Erythroblast (primary cell): ENCODE data around the gene B3GNT2.
A peak's percentile ranks its signal among the peaks of the same experiment; 100 is the strongest.

Source experiments
- DNase-seq, 2 experiments: peaks; one replicate each; lab custom pipeline; 2025; lab: John Stamatoyannopoulos, UW
- GATA1 ChIP-seq: IDR thresholded peaks from 2 replicates; pipeline ENCODE4 v1.6.1; 2011; ENCODE audit warnings: low read depth, mild to moderate bottlenecking, control low read depth, low read length, moderate library complexity
- POLR2A ChIP-seq: IDR thresholded peaks from 2 replicates; pipeline ENCODE4 v1.6.1; 2011; ENCODE audit warnings: mild to moderate bottlenecking, low read length

B3GNT2 gene

GRCh38 chr2:62207491-62207890 lies 11.6 kb downstream of the B3GNT2 start:
- TF ChIP-seq POLR2A: no peak
- no peak for TF ChIP-seq GATA1
- no peak for DNase-seq

DNA sequence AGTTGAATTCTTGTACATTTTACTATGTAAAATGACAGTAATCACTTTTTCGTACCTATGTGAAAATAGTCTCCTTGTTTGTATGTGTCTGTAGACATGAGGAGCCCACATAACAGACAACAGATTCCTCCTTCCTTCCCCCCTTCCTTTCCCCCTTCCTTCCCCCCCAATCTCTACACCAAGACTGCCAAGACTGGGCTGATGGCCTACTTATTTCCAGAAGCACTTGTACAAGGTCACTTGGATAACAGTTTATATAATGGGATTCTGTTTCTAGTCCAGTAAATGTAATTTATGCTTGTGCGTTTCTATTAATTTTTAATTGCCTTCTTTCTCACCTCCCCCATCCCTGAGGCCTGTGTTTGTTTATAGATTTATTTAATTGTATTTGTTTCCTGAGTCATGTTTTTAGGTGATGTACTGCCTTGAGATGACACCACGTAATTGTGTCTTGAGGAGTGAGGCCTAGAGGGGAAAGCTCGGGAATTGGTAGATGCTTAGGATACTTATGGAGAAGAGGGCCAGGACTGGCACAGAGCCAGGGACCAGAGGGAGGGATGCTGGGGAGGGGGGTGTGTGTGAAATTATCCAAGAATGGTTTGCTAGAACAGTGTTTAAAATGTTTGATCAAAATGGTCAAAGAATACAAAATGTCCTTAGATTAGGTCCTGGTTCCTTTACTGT lies 12.3 kb downstream of the B3GNT2 start:
- no peak for DNase-seq
- TF ChIP-seq GATA1 (no peak), POLR2A (no peak)

DNA sequence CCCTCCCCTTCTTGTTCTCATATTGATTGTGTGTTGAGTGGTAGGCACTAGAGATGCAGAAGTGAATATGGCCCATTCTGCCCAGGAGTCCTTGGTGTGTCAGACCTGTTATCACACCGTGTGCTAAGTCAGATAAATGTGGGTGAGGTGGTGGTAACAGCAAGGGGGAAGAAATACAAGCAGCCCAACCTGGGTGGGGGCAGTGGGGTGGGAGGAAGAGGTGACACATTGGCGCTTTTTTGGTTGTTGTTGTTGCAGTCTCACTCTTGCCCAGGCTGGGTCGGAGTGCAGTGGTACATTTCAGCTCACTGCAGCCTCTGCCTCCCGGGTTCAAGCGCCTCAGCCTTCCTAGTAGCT lies 12.8 kb downstream of the B3GNT2 start:
- no peak for TF ChIP-seq GATA1
- peak; percentile 69 to 79 for DNase-seq

GRCh38 chr2:62209427-62209991 lies 13.6 kb downstream of the B3GNT2 start:
- peak in 1 of 2 experiments; percentile 14 for DNase-seq
- TF ChIP-seq POLR2A (no peak), GATA1 (no peak)

DNA sequence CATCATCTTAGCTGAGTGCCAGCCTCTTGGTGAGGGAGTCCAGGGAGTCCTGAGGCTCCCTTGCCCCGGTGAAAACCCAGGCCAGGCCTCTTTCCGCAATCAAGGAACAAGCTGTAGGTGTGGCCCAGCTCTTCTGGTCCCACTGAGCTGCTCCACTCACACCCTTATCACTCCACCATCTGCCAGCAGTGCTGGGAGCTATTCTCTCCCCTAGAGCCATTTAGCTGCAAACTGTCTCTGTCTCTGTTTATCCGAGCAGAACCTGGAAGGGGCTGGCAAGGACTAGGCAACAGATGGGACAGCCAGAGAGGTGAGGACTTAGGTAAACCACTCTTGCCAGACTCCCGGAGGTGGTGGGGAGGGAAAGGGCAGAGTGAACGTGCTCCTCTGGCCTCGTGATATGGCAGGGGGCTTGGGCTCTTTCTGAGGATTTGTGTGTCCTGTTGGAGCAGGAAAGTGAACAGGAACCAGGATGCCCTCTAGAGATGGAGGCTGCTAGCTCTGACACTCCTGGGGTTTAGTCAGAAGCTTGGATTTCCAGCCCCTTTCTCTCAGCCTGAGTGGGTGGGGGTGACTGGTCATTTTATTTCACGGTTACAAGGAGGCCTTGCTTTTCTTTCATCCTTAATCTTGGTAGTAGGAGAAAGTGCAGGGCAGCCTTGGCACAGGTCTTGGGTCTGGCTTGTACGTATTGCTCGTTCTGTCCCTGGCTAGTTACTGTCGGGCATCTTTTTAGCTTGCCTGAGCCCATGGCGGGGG lies 19.6 kb downstream of the B3GNT2 start:
- DNase-seq: peak; percentile 72 to 80
- TF ChIP-seq POLR2A (no peak), GATA1 (no peak)

DNA sequence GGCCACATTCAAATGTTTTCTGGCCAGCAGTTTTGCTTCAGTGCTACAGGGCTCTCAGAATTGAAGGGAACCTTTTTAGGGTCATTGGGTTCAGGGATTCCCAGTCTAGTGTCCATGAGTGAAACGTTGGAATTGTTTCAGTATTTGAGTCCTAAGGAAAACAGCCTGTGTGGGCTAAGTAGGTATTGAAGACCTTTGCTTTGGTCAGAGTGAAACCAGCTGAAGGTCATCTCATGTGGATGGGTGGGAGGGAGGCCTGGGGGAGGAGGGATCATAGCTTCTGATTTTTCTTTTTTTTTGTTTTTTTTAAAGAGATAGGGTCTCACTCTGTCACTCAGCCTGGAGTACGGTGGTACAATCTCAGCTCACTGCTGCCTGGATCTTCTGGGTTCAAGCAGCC lies 20.2 kb downstream of the B3GNT2 start:
- no peak for TF ChIP-seq POLR2A
- no peak for TF ChIP-seq GATA1
- DNase-seq: no peak

DNA sequence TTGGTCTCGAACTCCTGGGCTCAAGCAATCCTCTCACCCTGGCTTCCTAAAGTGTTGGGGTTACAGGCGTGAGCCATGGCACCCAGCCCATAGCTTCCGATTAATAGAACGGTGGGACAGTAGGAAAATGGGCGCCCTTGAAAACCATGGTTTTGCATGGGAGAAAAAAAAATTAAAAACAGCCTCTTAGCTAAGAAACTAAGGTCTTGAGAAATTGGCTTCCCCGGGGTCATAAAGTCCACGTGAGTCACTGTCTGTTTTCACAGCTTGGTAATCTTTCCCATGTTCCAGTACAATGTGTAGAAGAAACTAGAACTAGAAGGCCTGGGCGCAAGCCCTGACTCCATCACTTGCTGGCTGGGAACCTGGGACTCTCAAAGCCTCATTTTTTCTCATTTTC lies 20.7 kb downstream of the B3GNT2 start:
- TF ChIP-seq POLR2A (no peak), GATA1 (no peak)
- DNase-seq: peak in 1 of 2 experiments; percentile 23

DNA sequence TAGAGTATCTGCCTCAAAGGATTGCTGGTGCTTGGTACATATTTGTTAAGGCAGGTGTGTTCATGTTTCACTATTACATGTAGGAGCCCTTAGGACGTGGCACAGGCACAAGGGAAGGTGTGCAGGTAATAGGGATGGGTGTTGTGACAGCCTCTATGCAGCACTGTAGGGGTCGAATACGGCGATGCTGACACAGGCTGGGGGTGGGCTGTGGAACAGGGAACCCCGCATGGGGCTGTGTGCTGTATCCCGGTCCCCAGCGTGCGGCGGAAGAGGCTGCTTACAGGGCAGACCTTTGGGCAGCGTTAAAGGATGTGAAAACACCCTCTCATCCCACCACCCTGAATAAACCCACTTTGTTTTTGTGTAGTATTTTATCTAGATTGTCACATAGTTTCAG lies 21.5 kb downstream of the B3GNT2 start:
- DNase-seq: no peak
- TF ChIP-seq POLR2A (no peak), GATA1 (no peak)

GRCh38 chr2:62217970-62218369 lies 22.1 kb downstream of the B3GNT2 start:
- no peak for DNase-seq

DNA sequence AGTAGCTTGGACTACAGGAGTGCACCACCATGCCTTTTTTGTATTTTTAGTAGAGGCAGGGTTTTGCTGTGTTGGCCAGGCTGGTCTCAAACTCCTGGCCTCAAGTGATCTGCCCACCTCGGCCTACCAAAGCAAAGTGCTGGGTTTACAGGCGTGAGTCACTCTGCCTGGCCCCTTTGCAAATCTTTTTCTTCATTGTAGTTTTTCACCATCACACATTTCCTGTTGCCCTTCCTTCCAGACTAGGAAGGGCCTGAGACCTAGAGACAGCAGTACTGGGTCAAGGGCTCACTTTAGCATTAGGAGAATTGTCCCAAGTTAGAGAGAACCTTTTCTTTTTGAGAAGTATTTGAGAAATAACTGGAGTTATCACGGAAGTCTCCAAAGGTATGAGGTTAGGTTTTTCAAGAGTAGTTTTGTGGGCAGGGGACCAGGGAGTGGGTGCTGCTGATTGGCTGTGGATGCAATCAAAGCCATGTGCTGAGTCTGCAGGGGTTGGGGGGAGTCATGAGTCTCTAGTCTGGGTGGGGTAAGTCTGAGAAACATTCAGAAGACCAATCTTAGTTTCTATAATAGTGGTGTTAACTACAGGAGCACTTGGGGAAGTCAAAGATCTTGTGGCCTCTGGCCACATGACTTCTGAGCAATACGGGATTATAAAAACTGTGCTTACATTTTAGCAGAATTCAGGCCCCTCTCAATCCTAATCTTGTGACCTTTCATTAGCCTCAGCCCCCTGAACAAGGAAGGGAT lies 23.7 kb downstream of the B3GNT2 start:
- no peak for DNase-seq
- no peak for TF ChIP-seq POLR2A
- TF ChIP-seq GATA1: no peak

More at GRCh38 chr2:62217970-62218369, 22.1 kb downstream of the B3GNT2 start:
- TF ChIP-seq GATA1 (no peak), POLR2A (no peak)

- TF ChIP-seq GATA1 (no peak), POLR2A (no peak)
- no peak for DNase-seq
Observed at GRCh38 chr2:62221141-62221540, 25.2 kb downstream of the B3GNT2 start.

GRCh38 chr2:62222171-62222570 lies 26.3 kb downstream of the B3GNT2 start:
- no peak for DNase-seq
- no peak for TF ChIP-seq GATA1
- TF ChIP-seq POLR2A: no peak

DNA sequence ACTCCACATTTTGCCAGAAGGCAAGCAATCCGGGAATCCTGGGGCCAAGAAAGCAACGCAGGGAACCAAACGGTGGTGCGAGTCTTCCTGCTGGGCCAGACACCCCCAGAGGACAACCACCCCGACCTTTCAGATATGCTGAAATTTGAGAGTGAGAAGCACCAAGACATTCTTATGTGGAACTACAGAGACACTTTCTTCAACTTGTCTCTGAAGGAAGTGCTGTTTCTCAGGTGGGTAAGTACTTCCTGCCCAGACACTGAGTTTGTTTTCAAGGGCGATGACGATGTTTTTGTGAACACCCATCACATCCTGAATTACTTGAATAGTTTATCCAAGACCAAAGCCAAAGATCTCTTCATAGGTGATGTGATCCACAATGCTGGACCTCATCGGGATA lies 26.8 kb downstream of the B3GNT2 start:
- DNase-seq: no peak

GRCh38 chr2:62224976-62225375 lies 29.1 kb downstream of the B3GNT2 start:
- no peak for DNase-seq
- TF ChIP-seq GATA1 (no peak), POLR2A (no peak)

More for the DNA sequence above, 26.8 kb downstream of the B3GNT2 start:
- no peak for TF ChIP-seq POLR2A
- no peak for TF ChIP-seq GATA1
